AML-193 (cell line): Measurements from ENCODE around the gene BACH1.

ENCODE experiments used
- DNase-seq, 2 experiments: peaks; one replicate each; lab custom pipeline; 2025; lab: John Stamatoyannopoulos, UW

The BACH1 gene

GRCh38 chr21:29315131-29315749, 16.5 kb downstream of the BACH1 start:
- DNase-seq = no peak

DNA sequence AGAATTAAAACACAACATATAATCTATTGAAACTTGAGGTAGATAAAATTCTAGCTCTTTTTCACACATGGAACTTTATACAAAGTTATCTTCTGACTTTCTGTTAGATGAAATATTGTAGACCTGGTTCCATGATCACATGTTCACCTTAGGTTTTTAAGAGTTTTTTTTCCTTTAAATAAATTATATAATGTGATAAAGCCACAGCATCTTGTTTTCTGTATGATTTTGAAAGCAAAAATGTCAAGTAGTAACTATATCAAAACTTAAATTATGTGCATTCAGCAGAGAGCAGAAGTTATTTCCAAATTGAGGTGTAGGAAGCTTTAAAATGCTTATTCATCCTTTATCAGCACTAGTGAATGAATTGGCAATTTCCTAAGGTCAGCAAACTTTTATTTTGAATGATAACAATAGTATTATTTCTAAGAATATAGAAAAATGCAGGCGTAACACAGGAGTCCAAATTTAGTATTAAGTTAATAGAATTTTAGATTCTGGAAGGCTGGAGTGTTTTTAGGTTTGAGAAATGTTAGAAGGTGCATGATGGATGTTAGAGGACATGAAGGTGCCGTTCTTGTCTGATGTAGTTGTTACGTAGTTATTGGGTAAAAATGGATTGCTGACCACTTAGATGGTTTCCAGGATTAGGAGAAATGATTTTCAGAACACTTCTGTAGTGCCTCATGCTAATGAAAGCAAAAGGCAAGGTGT, 17.5 kb downstream of the BACH1 start:
- DNase-seq = peak in 1 of 2 experiments; percentile 18

GRCh38 chr21:29316806-29317205, 18.1 kb downstream of the BACH1 start:
- DNase-seq = no peak

GRCh38 chr21:29318354-29318753, 19.6 kb downstream of the BACH1 start:
- DNase-seq = no peak

- no peak for DNase-seq
Measured at GRCh38 chr21:29320031-29320430, 21.3 kb downstream of the BACH1 start.

- DNase-seq = no peak
Measured at GRCh38 chr21:29321217-29321616, 22.5 kb downstream of the BACH1 start.

DNA sequence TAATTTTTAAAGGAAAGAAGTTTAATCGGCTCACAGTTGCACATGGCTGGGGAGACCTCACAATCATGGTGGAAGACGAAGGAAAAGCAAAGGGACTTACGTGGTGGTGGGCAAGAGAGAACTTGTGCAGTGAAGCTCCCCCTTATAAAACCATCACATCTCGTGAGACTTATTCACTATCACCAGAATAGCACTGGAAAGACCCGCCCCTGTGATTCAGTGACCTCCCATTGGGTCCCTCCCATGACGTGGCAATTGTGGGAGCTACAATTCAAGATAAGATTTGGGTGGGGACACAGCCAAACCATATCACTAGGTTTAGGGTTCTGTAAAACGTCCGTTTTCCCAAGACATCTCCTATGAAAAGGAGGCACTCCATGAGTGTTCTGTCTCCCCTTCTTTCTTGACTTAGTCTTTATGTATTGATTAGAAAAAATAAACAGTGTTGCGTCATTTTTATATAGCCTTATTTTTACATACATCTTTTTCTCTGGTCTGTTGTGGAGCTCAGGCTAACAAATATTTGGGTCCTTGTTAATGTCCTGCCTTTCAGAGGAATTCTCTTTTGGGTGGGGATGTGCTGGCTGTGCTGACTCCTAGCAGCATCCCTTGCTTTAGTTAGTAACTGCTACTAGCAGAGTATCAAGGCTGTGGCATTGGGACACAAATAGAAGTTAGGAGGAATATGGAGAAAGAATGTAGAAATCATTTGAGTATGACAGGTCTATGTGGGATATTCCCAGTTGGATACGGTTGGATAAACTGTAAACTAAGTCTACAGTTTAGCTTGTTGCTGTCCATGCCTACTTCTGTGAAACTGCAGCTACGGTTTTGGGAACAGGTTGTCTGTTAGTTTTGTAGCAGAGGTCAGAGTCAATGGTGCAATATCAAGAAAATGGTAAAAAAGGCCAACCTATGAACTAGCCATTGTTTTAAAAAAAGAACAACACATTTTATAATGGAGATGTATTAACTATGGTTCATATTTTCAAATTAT, 23.5 kb downstream of the BACH1 start:
- no peak for DNase-seq

GRCh38 chr21:29323189-29323588, 24.5 kb downstream of the BACH1 start:
- no peak for DNase-seq

- DNase-seq = no peak
Measured at GRCh38 chr21:29326914-29327554, 28.3 kb downstream of the BACH1 start.

GRCh38 chr21:29329406-29329805, 30.7 kb downstream of the BACH1 start:
- no peak for DNase-seq

DNA sequence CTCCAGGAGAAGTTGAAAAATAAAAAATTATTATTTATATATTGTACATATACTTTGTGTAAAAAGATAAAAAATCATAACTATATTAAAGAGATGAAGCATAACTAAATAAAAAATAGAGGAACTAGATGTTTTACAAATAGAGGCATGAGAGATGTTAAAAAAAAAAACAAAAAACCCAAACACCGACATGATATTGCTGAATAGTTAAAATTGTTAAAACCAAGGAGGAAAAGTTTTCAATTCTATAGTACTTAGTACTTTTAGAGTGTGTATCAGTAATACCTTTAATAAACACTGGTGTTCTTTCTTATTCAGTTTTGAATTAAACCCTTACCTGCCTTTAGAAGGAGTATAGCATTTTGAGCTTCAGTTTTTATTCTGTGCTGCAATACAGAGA, 32.1 kb downstream of the BACH1 start:
- no peak for DNase-seq

DNA sequence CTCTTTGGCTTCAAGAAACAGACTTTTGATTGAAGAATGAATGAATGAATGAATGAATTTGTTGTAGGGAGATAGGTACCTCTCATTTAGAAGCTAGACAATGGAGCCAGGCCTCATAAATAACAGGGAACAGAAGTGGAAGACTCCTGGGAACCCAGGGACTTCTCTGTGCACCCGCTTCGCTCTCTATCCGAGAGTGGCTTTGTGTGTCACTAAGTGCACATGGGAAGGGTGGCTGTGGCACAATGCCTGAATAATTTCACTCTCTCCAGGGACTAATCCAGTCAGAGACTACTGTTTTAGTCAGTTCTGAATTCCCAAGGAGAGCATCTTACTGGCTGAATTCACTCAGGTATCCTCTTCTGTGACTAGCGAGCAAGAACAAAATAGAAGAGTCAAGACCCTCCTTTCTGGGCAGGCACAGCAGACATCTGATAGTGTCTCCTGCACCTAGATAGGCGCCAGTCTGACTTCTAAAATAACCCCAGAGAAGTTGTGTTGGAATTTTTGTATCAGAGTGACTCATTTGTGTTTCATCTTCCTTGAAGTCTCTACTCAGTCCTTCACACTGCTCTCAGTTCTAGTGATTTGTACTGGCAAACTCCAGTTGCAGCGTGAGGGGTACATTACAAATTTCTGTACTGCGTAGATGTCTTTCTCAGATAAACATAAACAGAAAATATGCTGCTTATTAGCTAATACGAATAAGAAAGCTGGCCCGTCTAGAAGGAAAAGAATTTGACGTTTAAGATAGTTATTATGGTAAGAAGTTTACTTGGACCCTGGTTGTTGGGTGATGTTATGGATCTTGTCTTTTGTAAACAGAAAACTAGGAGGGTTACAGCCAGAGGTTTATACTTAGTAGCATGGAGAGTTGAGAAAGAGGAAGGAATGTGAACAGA, 34.0 kb downstream of the BACH1 start:
- no peak for DNase-seq

DNA sequence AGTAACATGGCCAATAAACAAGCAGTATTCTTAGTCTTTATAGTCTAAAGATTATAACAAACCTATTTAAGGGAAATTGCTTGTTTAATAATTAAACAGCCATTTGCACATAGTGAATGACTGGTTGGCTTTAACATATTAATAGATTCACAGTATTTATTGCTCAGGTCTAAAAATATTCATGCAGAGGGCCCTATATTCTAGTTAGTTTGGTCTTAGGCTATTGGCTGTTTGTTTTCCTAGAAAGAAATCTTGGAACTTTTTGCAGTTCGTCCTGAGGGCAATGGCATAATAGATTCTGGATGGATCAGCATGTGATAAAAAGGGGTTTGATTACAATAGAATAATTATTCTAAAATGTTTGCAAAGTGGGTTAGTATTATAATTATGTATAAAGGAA, 34.7 kb downstream of the BACH1 start:
- no peak for DNase-seq

DNA sequence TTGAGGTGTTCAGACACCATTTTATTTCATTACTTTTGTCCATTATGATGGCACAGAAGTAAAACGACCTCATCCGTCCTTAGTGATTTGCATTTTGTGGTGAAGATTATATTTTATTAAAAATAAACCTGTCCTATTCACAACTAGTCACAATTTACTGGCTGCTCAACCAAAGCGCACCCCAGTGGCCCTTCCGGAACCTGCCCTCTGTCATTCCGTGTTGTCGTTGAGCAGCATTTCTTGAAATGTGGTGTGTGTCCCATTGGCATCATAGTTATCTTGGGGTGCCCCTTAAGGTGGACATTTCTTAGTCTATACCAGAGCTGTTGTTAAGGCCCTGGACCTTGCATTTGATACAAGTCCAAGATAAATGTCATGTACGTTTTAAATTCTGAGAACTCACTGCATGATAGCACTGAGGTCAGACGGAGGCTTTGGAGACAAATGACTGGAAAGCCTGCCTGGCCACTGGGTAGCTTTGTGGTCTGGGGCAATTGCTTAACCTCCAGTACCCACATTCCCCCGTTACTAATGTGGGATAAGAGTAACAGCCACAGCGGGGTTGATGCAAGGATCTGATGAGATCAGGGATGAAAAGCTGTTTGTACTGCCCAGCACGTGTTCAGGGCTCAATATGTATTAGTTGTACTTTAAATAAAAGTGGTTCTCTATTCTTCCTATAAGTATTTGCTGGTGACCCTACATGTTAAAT, 36.2 kb downstream of the BACH1 start:
- peak; percentile 77 to 86 for DNase-seq

GRCh38 chr21:29335720-29336119, 37.0 kb downstream of the BACH1 start:
- no peak for DNase-seq

DNA sequence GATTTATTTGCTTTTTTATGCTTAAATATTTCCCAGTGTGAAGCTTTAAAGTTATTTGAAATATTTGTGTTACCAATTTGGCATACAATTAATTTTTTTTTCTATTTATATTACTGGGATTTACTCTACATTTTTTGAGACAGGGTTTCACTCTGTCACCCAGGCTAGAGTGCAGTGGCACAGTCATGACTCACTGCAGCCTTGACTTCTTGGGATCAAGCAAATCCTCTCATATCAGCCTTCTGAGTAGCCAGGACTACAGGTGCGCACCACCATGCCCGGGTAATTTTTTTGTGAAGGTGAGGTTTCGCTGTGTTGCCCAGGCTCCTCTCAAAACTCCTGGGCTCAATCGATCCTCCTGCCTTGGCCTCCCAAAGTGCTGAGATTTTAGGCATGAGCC, 39.5 kb downstream of the BACH1 start:
- no peak for DNase-seq

GRCh38 chr21:29340228-29340627, 41.5 kb downstream of the BACH1 start:
- DNase-seq = no peak

DNA sequence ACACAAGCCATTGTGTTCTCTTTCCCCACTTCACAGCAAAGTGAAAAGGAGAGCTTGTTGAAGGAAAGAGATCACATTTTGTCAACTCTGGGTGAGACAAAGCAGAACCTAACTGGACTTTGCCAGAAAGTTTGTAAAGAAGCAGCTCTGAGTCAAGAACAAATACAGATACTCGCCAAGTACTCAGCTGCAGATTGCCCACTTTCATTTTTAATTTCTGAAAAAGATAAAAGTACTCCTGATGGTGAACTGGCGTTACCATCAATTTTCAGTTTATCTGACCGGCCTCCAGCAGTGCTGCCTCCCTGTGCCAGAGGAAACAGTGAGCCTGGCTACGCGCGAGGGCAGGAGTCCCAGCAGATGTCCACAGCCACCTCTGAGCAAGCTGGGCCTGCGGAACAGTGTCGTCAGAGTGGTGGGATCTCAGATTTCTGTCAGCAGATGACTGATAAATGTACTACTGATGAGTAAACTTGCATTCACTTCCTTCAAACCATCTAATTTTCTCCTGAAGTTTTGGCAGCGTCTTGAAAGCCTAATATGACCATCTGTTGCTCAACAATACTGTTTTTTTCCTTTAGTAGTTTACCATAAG, 43.7 kb downstream of the BACH1 start:
- no peak for DNase-seq

- no peak for DNase-seq
Measured at GRCh38 chr21:29343519-29343918, 44.8 kb downstream of the BACH1 start.

DNA sequence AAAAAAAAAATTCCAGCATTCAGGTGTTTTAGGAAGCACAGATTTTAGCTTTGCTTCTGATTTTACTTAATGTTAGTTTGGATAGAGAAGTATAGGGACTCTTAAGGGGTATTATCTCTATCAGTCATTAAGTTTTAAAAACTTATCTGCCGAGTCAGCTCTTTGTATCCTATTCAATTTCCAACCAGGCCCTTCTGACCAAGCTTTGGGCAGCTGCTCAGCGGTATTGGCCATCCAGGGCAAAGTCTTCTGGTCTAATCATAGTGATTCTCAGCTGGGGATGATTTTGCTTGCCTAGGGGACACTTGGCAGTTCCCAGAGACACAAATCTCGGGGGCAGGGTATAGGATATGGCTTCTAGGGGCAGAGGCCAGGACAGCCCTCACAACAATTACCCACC, 47.6 kb downstream of the BACH1 start:
- DNase-seq = no peak
